Measurements from ENCODE around the gene PPP1R9B. TPM values are rescaled to one million over a fixed set of nuclear protein-coding genes. Genes with fewer than 3 reads are reported as not detected.
A peak's percentile ranks its signal among the peaks of the same experiment; 100 is the strongest.

Gene PPP1R9B
- total and polyA plus RNA-seq, 2 donors (not counting 1 experiment from before 2014, with no cell fraction given), result 80.7 to 220 TPM

GRCh38 chr17:50192618-50193291, 42.3 kb upstream of the PPP1R9B start:
- TF ChIP-seq EZH2 (IDR thresholded peaks at IDR 0.05; ENCODE audit: borderline replicate concordance, insufficient read depth, low read depth, low read length, poor library complexity, severe bottlenecking), result no peak
- intact Hi-C loops (cut with micrococcal nuclease), result no loop called here

DNA sequence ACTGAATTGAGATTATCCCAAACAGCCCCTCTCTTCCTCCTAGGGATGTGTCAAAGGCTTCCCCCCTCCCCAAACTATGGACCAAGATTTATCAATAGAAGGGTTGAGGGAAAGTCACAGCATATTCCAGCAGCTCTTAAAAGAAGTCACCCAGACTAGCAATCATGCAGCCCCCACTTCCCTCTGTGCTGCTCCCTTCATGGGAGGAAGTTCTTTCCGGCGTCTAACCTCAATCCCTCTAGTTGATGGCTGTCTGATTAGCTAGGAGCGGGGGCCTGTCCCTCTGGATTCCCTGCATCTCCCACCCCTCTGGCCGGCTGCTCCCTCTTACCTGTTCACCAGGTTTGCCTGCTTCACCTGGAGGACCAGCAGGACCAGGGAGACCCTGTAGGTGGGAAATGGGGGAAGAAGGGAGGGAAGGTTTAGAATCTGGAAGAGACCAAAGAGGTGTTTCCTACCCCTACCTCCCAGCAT, 41.7 kb upstream of the PPP1R9B start:
- no peak for ATAC-seq (ENCODE audit: low read depth)
- WGBS (ENCODE audit: insufficient coverage), result 100% methylated on average over 1 of the region's 4 CpGs
- intact Hi-C loops (cut with micrococcal nuclease), result no loop called here

More at GRCh38 chr17:50192618-50193291, 42.3 kb upstream of the PPP1R9B start:
- Mint-ChIP-seq H3K4me3 (peak overlapping the region; percentile 33), H3K9me3 (ENCODE audit: insufficient read depth) (no peaks in the 10 kb centered on the region), H3K27me3 (no peaks in the 10 kb centered on the region), H3K27ac (no peak overlapping the region), H3K4me1 (peaks cover 10% of the 10 kb centered on the region)
- peaks cover 0 to 2% (median 0%) of the 10 kb centered on the region in 4 experiments for H3K27me3 ChIP-seq (replicated peaks in 1 of 4; ENCODE audit: control extremely low read depth in 1 of 4, control insufficient read depth in 3 of 4, insufficient read depth in 4 of 4, low read length in 3 of 4)
- peak overlapping the region; percentile 28 for H3K4me2 ChIP-seq (replicated peaks; ENCODE audit: low read depth, low read length, poor library complexity, severe bottlenecking)
- ATAC-seq (ENCODE audit: low read depth) (peak; percentile 58), DNase-seq (peak; percentile 44)
- peaks cover 8 to 14% of the 10 kb centered on the region in 2 donors for H3K4me1 ChIP-seq (ENCODE audit: control insufficient read depth in 2 of 2, insufficient read depth in 2 of 2, low read length in 2 of 2)
- no peak overlapping the region for H3K4me3 ChIP-seq (ENCODE audit: control extremely low read depth in 1 of 5, extremely low read depth in 1 of 5, insufficient read depth in 1 of 5, low read depth in 2 of 5, low read length in 4 of 5)
- H3K9me3 ChIP-seq (ENCODE audit: control extremely low read depth in 1 of 3, control insufficient read depth in 2 of 3, insufficient read depth in 1 of 3, low read length in 2 of 3), result no peaks in the 10 kb centered on the region
- no peaks in the 10 kb centered on the region for H3K36me3 ChIP-seq (replicated peaks in 1 of 2; ENCODE audit: control extremely low read depth in 1 of 2, control insufficient read depth in 1 of 2, extremely low read depth in 1 of 2, insufficient read depth in 2 of 2, low read length in 1 of 2)
- POLR2A ChIA-PET, result no interaction called here
- H4K20me1 ChIP-seq (ENCODE audit: control insufficient read depth, insufficient read depth, low read length, poor library complexity, severe bottlenecking), result no peaks in the 10 kb centered on the region
- no peak overlapping the region for H2AFZ ChIP-seq (ENCODE audit: insufficient read depth, low read depth, low read length, poor library complexity, severe bottlenecking)
- H3K9ac ChIP-seq (ENCODE audit: low read length), result no peak overlapping the region
- no peak overlapping the region for H3K27ac ChIP-seq (ENCODE audit: low read length in 2 of 2)
- CTCF ChIA-PET, result interaction anchor here (1.6 to 2.2 kb wide), 2 partner anchors 11 to 23 kb away, joined by 3 to 8 read pairs; no protein-coding TSS in a partner anchor
- 63% methylated on average over 12 of the region's 16 CpGs for WGBS (ENCODE audit: insufficient coverage)
- H3K79me2 ChIP-seq (ENCODE audit: control insufficient read depth, insufficient read depth, low read length), result no peaks in the 10 kb centered on the region

More for the DNA sequence above, 41.7 kb upstream of the PPP1R9B start:
- no peak for DNase-seq
- Histone ChIP-seq H3K79me2 (ENCODE audit: control insufficient read depth, insufficient read depth, low read length) (no peaks in the 10 kb centered on the region), H3K27me3 (replicated peaks in 1 of 4; ENCODE audit: control extremely low read depth in 1 of 4, control insufficient read depth in 3 of 4, insufficient read depth in 4 of 4, low read length in 3 of 4) (no peaks in the 10 kb centered on the region), H3K9ac (ENCODE audit: low read length) (no peak overlapping the region), H3K4me3 (ENCODE audit: control extremely low read depth in 1 of 5, extremely low read depth in 1 of 5, insufficient read depth in 1 of 5, low read depth in 2 of 5, low read length in 4 of 5) (no peak overlapping the region), H3K4me2 (replicated peaks; ENCODE audit: low read depth, low read length, poor library complexity, severe bottlenecking) (peak overlapping the region; percentile 28), H3K4me1 (ENCODE audit: control insufficient read depth in 2 of 2, insufficient read depth in 2 of 2, low read length in 2 of 2) (peaks cover 8 to 14% of the 10 kb centered on the region in 2 donors), H2AFZ (ENCODE audit: insufficient read depth, low read depth, low read length, poor library complexity, severe bottlenecking) (no peak overlapping the region), H4K20me1 (ENCODE audit: control insufficient read depth, insufficient read depth, low read length, poor library complexity, severe bottlenecking) (no peaks in the 10 kb centered on the region), H3K36me3 (replicated peaks in 1 of 2; ENCODE audit: control extremely low read depth in 1 of 2, control insufficient read depth in 1 of 2, extremely low read depth in 1 of 2, insufficient read depth in 2 of 2, low read length in 1 of 2) (no peaks in the 10 kb centered on the region), H3K9me3 (ENCODE audit: control extremely low read depth in 1 of 3, control insufficient read depth in 2 of 3, insufficient read depth in 1 of 3, low read length in 2 of 3) (no peaks in the 10 kb centered on the region), H3K27ac (ENCODE audit: low read length in 2 of 2) (no peak overlapping the region)
- ChIA-PET POLR2A (no interaction called here), CTCF (interaction anchor here (1.6 to 1.9 kb wide), 2 partner anchors 11 to 14 kb away, joined by 3 to 4 read pairs; no protein-coding TSS in a partner anchor)
- peak overlapping the region; percentile 20 for H3K27ac Mint-ChIP-seq
- H3K27me3 Mint-ChIP-seq, result no peaks in the 10 kb centered on the region
- H3K4me3 Mint-ChIP-seq, result no peak overlapping the region
- no peaks in the 10 kb centered on the region for H3K9me3 Mint-ChIP-seq (ENCODE audit: insufficient read depth)
- TF ChIP-seq, protein P1, sequence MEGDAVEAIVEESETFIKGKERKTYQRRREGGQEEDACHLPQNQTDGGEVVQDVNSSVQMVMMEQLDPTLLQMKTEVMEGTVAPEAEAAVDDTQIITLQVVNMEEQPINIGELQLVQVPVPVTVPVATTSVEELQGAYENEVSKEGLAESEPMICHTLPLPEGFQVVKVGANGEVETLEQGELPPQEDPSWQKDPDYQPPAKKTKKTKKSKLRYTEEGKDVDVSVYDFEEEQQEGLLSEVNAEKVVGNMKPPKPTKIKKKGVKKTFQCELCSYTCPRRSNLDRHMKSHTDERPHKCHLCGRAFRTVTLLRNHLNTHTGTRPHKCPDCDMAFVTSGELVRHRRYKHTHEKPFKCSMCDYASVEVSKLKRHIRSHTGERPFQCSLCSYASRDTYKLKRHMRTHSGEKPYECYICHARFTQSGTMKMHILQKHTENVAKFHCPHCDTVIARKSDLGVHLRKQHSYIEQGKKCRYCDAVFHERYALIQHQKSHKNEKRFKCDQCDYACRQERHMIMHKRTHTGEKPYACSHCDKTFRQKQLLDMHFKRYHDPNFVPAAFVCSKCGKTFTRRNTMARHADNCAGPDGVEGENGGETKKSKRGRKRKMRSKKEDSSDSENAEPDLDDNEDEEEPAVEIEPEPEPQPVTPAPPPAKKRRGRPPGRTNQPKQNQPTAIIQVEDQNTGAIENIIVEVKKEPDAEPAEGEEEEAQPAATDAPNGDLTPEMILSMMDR (IDR thresholded peaks at IDR 0.05), result no peak
- no peak for TF ChIP-seq EZH2 (IDR thresholded peaks at IDR 0.05; ENCODE audit: borderline replicate concordance, insufficient read depth, low read depth, low read length, poor library complexity, severe bottlenecking)
- peaks cover 10% of the 10 kb centered on the region for H3K4me1 Mint-ChIP-seq
